AG04450 (cell line): Measurements from ENCODE around the gene MIPEP. TPM values are rescaled to one million over a fixed set of nuclear protein-coding genes. Genes with fewer than 3 reads are reported as not detected.

Experiments used
- CTCF ChIA-PET: fragments of 300-600, 350-600 bp; formaldehyde crosslinking; extraction: SDS; loops from one replicate; lab custom pipeline; 2022; ENCODE audit warnings: antibody characterized with exemption, inconsistent platforms; lab: Charles Lee
- POLR2A ChIA-PET: fragments of 350-600 bp; formaldehyde crosslinking; extraction: SDS; loops from one replicate; lab custom pipeline; 2021; ENCODE audit warnings: antibody characterized with exemption, inconsistent platforms; lab: Yijun Ruan, JAX
- DNase-seq: peaks from one replicate; pipeline ENCODE4 v3.0.0-alpha.2; 2011; ENCODE audit warnings: low read depth, low spot score
- H3K27ac ChIP-seq: one replicate; pipeline ENCODE4 v1.5.1; 2012; ENCODE audit warnings: low read depth, low read length, control low read depth
- H3K27me3 ChIP-seq: one replicate; pipeline ENCODE4 v1.6.0; 2012; ENCODE audit warnings: low read length; ENCODE audit not compliant: control insufficient read depth, insufficient read depth
- H3K4me3 ChIP-seq: 2 replicates; pipeline ENCODE4 v1.5.1; 2011; ENCODE audit warnings: mild to moderate bottlenecking, low read depth, low read length, control low read depth
- H3K9me3 ChIP-seq: 2 replicates; pipeline ENCODE4 v1.5.1; 2012; ENCODE audit warnings: low read length; ENCODE audit not compliant: control insufficient read depth, insufficient read depth
- CTCF ChIP-seq: IDR thresholded peaks from 2 replicates; pipeline ENCODE4 v1.5.1; 2011; ENCODE audit warnings: low read depth, low read length, control low read depth, inconsistent platforms
- polyA plus RNA-seq: library from polyadenylated mRNA; depleted of rRNA; stranded (reverse); fragments of >200 nt; gene quantifications from 2 replicates; pipeline ENCODE4 v1.2.3, GENCODE V29; 2011

MIPEP gene
- polyA plus RNA-seq, 1 experiment, result 40.8 TPM

- CTCF ChIA-PET, result interaction anchor here (0.9 kb wide), 1 partner anchor 82 kb away, joined by 4 read pairs; the partner anchor contains the start of gene MIPEP
- TF ChIP-seq CTCF, result no peak
- no peak overlapping the region for H3K4me3 ChIP-seq
- H3K27ac ChIP-seq, result no peak overlapping the region
- no peaks in the 10 kb centered on the region; the same call in 1 of the 2 replicates for H3K9me3 ChIP-seq
- no peaks in the 10 kb centered on the region for H3K27me3 ChIP-seq
- POLR2A ChIA-PET, result no interaction called here
- no peak for DNase-seq
Measured at GRCh38 chr13:23806874-23807526, 82.2 kb downstream of the MIPEP start.

- Histone ChIP-seq H3K9me3 (no peaks in the 10 kb centered on the region; the same call in 1 of the 2 replicates), H3K4me3 (no peak overlapping the region), H3K27ac (no peak overlapping the region), H3K27me3 (no peaks in the 10 kb centered on the region)
- POLR2A ChIA-PET, result no interaction called here
- DNase-seq, result no peak
- CTCF ChIA-PET, result no interaction called here
- TF ChIP-seq CTCF, result no peak
Measured at GRCh38 chr13:23805821-23806220, 83.4 kb downstream of the MIPEP start.

GRCh38 chr13:23805122-23805521 lies 84.1 kb downstream of the MIPEP start:
- H3K27me3 ChIP-seq, result no peaks in the 10 kb centered on the region
- CTCF ChIA-PET, result no interaction called here
- no peak for TF ChIP-seq CTCF
- no peak overlapping the region for H3K27ac ChIP-seq
- no peak for DNase-seq
- no peak overlapping the region for H3K4me3 ChIP-seq
- H3K9me3 ChIP-seq, result no peaks in the 10 kb centered on the region; the same call in 1 of the 2 replicates
- POLR2A ChIA-PET, result no interaction called here

GRCh38 chr13:23804166-23804565 lies 85.0 kb downstream of the MIPEP start:
- no peak for DNase-seq
- POLR2A ChIA-PET, result no interaction called here
- H3K9me3 ChIP-seq, result no peaks in the 10 kb centered on the region; the same call in 1 of the 2 replicates
- no peak overlapping the region for H3K4me3 ChIP-seq
- TF ChIP-seq CTCF, result no peak
- CTCF ChIA-PET, result no interaction called here
- no peaks in the 10 kb centered on the region for H3K27me3 ChIP-seq
- H3K27ac ChIP-seq, result no peak overlapping the region

- TF ChIP-seq CTCF, result no peak
- no peak overlapping the region for H3K27ac ChIP-seq
- H3K27me3 ChIP-seq, result no peaks in the 10 kb centered on the region
- H3K4me3 ChIP-seq, result no peak overlapping the region
- no peak for DNase-seq
- CTCF ChIA-PET, result interaction anchor here (1.1 kb wide), 1 partner anchor 60 kb away, joined by 3 read pairs; no protein-coding TSS in a partner anchor
- POLR2A ChIA-PET, result no interaction called here
- peaks cover 7% of the 10 kb centered on the region for H3K9me3 ChIP-seq
Measured at GRCh38 chr13:23801141-23801540, 88.1 kb downstream of the MIPEP start.
